Ishikawa (cell line): ENCODE results near the gene ZNF470.

Experiments used
- CEBPB ChIP-seq: IDR thresholded peaks from 2 replicates; pipeline ENCODE4 v1.6.1; 2012
- CREB1 ChIP-seq: IDR thresholded peaks from 2 replicates; pipeline ENCODE4 v1.6.1; 2012; ENCODE audit warnings: low read depth
- EP300 ChIP-seq: IDR thresholded peaks from 2 replicates; pipeline ENCODE4 v1.6.1; 2012; ENCODE audit warnings: borderline replicate concordance
- FOXM1 ChIP-seq: IDR thresholded peaks from 2 replicates; pipeline ENCODE4 v1.6.1; 2012; ENCODE audit warnings: low read depth, borderline replicate concordance
- NFIC ChIP-seq: IDR thresholded peaks from 2 replicates; pipeline ENCODE4 v1.6.1; 2012
- RAD21 ChIP-seq: IDR thresholded peaks from 2 replicates; pipeline ENCODE4 v1.6.1; 2012; ENCODE audit warnings: low read depth
- TAF1 ChIP-seq: IDR thresholded peaks from 2 replicates; pipeline ENCODE4 v1.6.1; 2012; ENCODE audit warnings: low read depth, mild to moderate bottlenecking
- YY1 ChIP-seq: IDR thresholded peaks from 2 replicates; pipeline ENCODE4 v1.6.1; 2012; ENCODE audit warnings: low read depth
- ZBTB7A ChIP-seq: IDR thresholded peaks from 2 replicates; pipeline ENCODE4 v1.6.1; 2012; ENCODE audit warnings: low read depth
- TF ChIP-seq, protein P1 (sequence below): IDR thresholded peaks from 2 replicates; pipeline ENCODE4 v1.6.1; 2012
- TF ChIP-seq, protein P2 (sequence below): IDR thresholded peaks from 2 replicates; pipeline ENCODE4 v1.6.1; 2012

DNA sequence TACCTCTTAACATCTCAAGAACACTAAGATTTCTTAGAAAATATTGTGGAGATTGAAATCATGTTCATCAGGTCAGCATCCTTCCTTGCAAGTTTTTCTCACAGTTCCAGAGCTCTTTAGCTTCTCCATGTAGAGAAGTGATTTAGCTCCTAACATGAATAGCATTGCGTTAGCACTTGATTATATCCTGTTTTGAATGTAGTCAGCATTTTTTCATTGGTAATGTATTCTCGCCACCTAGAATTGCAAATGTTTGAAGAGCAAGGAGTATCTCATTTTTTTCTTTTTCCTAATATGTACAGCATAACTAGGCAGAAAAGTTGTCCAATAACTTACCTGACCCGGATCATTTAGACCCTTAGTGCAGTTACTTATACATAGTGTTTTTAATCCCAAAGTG lies 6.6 kb downstream of the ZNF470 start:
- TF ChIP-seq EP300 (no peak), RAD21 (no peak), CEBPB (no peak), TAF1 (no peak), CREB1 (no peak), ZBTB7A (no peak), NFIC (no peak), YY1 (no peak), FOXM1 (no peak)
- TF ChIP-seq, protein P1, sequence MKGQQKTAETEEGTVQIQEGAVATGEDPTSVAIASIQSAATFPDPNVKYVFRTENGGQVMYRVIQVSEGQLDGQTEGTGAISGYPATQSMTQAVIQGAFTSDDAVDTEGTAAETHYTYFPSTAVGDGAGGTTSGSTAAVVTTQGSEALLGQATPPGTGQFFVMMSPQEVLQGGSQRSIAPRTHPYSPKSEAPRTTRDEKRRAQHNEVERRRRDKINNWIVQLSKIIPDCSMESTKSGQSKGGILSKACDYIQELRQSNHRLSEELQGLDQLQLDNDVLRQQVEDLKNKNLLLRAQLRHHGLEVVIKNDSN, result no peak
- TF ChIP-seq, protein P2, sequence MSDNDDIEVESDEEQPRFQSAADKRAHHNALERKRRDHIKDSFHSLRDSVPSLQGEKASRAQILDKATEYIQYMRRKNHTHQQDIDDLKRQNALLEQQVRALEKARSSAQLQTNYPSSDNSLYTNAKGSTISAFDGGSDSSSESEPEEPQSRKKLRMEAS, result no peak
